Measurements from ENCODE around the gene ETFB.
A peak's percentile ranks its signal among the peaks of the same experiment; 100 is the strongest.

ETFB gene

GRCh38 chr19:51370230-51370629 lies 4.0 kb upstream of the ETFB start:
- POLR2A ChIA-PET, result interaction anchor here (1.0 to 2.4 kb wide), 2 partner anchors 24 to 31 kb away, joined by 3 to 10 read pairs; no protein-coding TSS in a partner anchor

DNA sequence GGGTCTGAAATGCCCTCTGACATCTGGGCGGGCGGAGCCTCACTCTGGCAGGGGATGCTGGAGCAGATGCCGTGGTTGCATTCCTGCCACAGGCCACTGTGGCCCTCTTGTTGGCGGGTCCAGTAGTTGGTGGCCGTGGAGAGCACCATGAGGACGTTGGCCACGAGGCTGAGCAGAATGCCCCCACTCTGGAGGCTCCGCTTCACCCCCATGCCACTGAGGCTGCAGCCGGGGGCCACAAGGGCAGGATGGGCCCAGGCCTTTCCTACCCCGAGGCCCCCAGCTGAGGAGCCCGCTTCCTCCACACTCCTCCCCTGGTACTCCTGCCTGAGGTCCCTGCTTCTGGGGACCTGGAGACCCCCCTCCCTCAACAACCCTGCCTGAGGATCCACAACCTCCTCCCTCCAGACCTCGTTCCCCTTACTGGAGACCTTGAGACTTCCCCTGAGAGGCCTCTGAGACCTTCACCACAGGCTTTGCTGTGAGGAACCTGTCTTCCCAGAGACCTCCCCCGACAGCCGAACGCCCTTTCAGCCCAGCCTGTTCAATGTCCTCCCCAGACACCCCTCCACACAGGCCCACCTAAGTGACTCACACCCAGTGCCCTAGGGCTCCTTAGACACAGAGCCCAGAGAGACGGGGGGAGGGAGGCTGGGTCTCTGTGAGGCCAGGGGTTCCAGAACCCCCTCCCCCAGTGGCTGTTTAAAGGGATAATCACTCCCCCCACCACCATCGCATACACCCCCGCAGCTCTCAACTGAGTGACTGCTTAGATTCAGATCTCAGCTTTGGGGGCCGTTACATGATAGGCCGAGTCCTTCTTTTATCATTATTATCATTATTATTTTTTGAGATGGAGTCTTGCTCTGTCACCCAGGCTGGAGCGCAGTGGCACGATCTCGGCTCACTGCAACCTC lies 2.4 kb upstream of the ETFB start, which contains the start of gene CLDND2:
Gene CLDND2 (minus strand): TSS at position 638 of the 917 bp plus-strand sequence. CDS start 426 bp downstream, at position 212.
- TF ChIP-seq NFRKB (IDR thresholded peaks at IDR 0.05), result no peak
- TF ChIP-seq FOXA1 (IDR thresholded peaks at IDR 0.05), result no peak
- no peak for TF ChIP-seq HDGF (IDR thresholded peaks at IDR 0.05; ENCODE audit: borderline replicate concordance)
- no peak for TF ChIP-seq TARDBP (IDR thresholded peaks at IDR 0.05)
- no peak for TF ChIP-seq BHLHE40 (IDR thresholded peaks at IDR 0.05; ENCODE audit: borderline replicate concordance)
- TF ChIP-seq ELF4 (IDR thresholded peaks at IDR 0.05), result no peak
- no peak for TF ChIP-seq CTBP1 (IDR thresholded peaks at IDR 0.05; ENCODE audit: borderline replicate concordance)
- no peak for TF ChIP-seq ARNT (IDR thresholded peaks at IDR 0.05)
- TF ChIP-seq FOXM1 (IDR thresholded peaks at IDR 0.05; ENCODE audit: borderline replicate concordance), result no peak
- TF ChIP-seq LEF1 (IDR thresholded peaks at IDR 0.05; ENCODE audit: borderline replicate concordance), result no peak
- no peak for TF ChIP-seq FOXK2 (IDR thresholded peaks at IDR 0.05)
- TF ChIP-seq L3MBTL2 (conservative IDR thresholded peaks at IDR 0.05), result no peak
- no peak for TF ChIP-seq ZNF384 (IDR thresholded peaks at IDR 0.05)
- TF ChIP-seq, protein P1, sequence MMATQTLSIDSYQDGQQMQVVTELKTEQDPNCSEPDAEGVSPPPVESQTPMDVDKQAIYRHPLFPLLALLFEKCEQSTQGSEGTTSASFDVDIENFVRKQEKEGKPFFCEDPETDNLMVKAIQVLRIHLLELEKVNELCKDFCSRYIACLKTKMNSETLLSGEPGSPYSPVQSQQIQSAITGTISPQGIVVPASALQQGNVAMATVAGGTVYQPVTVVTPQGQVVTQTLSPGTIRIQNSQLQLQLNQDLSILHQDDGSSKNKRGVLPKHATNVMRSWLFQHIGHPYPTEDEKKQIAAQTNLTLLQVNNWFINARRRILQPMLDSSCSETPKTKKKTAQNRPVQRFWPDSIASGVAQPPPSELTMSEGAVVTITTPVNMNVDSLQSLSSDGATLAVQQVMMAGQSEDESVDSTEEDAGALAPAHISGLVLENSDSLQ (IDR thresholded peaks at IDR 0.05), result no peak
- TF ChIP-seq SUZ12 (IDR thresholded peaks at IDR 0.05), result no peak
- TF ChIP-seq SP1 (IDR thresholded peaks at IDR 0.05), result no peak
- ChIA-PET POLR2A (interaction anchor here (0.9 to 1.7 kb wide), 11 partner anchors 14 to 48 kb away, joined by 3 to 40 read pairs (median 4); partner anchors contain the start of genes SIGLEC10 and VSIG10L), CTCF (no interaction called here)
- no peak for DNase-seq (ENCODE audit: extremely low spot score)

More at GRCh38 chr19:51370230-51370629, 4.0 kb upstream of the ETFB start:
- no peak for DNase-seq (ENCODE audit: extremely low spot score)
- CTCF ChIA-PET, result no interaction called here
- no peak for TF ChIP-seq LEF1 (IDR thresholded peaks at IDR 0.05; ENCODE audit: borderline replicate concordance)
- no peak for TF ChIP-seq BHLHE40 (IDR thresholded peaks at IDR 0.05; ENCODE audit: borderline replicate concordance)
- no peak for TF ChIP-seq ARNT (IDR thresholded peaks at IDR 0.05)
- no peak for TF ChIP-seq FOXM1 (IDR thresholded peaks at IDR 0.05; ENCODE audit: borderline replicate concordance)
- TF ChIP-seq NFRKB (IDR thresholded peaks at IDR 0.05), result no peak
- TF ChIP-seq ZNF384 (IDR thresholded peaks at IDR 0.05), result no peak
- no peak for TF ChIP-seq TARDBP (IDR thresholded peaks at IDR 0.05)
- no peak for TF ChIP-seq FOXA1 (IDR thresholded peaks at IDR 0.05)
- TF ChIP-seq SUZ12 (IDR thresholded peaks at IDR 0.05), result no peak
- no peak for TF ChIP-seq FOXK2 (IDR thresholded peaks at IDR 0.05)
- TF ChIP-seq HDGF (IDR thresholded peaks at IDR 0.05; ENCODE audit: borderline replicate concordance), result no peak

- POLR2A ChIA-PET, result interaction anchor here (0.6 to 1.7 kb wide), 15 partner anchors 9 to 226 kb away, joined by 3 to 40 read pairs (median 4); partner anchors contain the start of genes C19orf84, SIGLEC10 and VSIG10L
- CTCF ChIA-PET, result no interaction called here
- TF ChIP-seq ZNF384 (IDR thresholded peaks at IDR 0.05) (no peak), FOXK2 (IDR thresholded peaks at IDR 0.05) (no peak), L3MBTL2 (conservative IDR thresholded peaks at IDR 0.05) (peak; percentile 73), LEF1 (IDR thresholded peaks at IDR 0.05; ENCODE audit: borderline replicate concordance) (no peak), ARNT (IDR thresholded peaks at IDR 0.05) (no peak), NFRKB (IDR thresholded peaks at IDR 0.05) (no peak), CTBP1 (IDR thresholded peaks at IDR 0.05; ENCODE audit: borderline replicate concordance) (no peak)
- TF ChIP-seq, protein P1 (IDR thresholded peaks at IDR 0.05), result no peak
- peak; percentile 96 for DNase-seq (ENCODE audit: extremely low spot score)
Observed at GRCh38 chr19:51367565-51368365, 1.6 kb upstream of the ETFB start.

DNA sequence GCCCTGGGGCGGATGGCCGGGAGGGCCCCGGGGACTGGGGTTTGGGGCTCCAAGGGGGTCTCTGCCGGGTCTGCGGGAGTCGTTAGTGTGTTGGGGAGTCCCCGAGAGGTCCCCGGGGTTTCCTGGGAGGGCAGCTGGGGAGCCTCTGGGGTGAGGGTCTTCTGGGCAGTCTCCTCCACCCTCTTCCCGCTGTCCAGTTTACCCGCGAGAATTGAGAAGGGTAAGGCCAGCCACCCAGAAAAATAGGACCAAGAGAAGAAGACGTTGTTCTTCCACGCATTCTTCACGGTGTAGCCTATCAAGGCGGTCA lies 1.0 kb upstream of the ETFB start:
- POLR2A ChIA-PET, result interaction anchor here (0.6 to 1.7 kb wide), 11 partner anchors 8 to 226 kb away, joined by 3 to 40 read pairs (median 4); partner anchors contain the start of genes C19orf84, SIGLEC10 and VSIG10L
- no peak for TF ChIP-seq FOXA1 (IDR thresholded peaks at IDR 0.05)
- TF ChIP-seq L3MBTL2 (conservative IDR thresholded peaks at IDR 0.05), result no peak
- no peak for TF ChIP-seq FOXM1 (IDR thresholded peaks at IDR 0.05; ENCODE audit: borderline replicate concordance)
- TF ChIP-seq NFRKB (IDR thresholded peaks at IDR 0.05), result no peak
- no peak for TF ChIP-seq ZNF384 (IDR thresholded peaks at IDR 0.05)
- no peak for TF ChIP-seq TARDBP (IDR thresholded peaks at IDR 0.05)
- CTCF ChIA-PET, result no interaction called here
- DNase-seq (ENCODE audit: extremely low spot score), result no peak

DNA sequence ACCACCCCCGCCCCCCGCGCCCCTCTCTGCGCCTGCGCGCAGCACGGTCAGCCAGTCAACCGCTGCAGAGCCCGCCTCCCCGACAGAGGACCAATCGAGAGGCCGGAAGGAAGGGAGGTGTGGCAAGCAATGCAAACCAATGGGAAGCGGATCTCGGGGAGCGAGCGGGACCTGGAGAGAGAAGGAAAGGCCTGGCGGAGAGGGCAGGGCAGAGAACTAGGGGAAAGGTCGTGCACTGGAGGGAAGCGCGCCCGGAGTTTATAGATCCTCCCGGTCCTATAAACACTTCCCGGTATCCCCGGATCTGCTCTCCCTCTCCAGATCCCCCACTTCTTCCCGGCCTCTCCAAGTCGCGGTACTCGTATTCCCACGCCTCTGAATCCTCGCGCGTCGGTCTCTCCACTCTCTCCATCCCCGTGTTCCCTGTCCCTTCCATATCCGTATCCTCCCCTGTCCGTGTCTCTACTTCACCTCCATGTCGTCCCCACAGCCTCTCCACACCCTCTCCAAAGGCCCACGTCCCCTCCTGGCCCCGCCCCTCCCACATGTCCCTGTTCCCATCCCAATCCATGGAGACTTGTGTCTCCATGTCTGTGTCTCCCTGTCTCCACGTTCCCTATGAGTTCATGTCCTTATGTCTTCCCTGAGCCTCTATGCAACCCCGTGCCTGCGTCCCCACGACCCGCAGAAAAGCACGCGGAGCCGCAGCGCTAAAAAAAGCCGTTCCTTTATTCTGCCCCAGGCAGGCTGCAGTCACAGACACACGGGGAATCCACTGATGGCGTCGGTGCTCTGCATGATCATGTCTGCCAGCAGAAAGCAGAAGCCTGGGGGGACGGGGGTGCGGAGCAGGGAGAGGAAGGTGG lies 434 bp upstream of the ETFB start:
- ChIA-PET CTCF (interaction anchor here (1.5 kb wide), 1 partner anchor 27 kb away, joined by 6 read pairs; no protein-coding TSS in a partner anchor), POLR2A (interaction anchor here (1.0 to 1.7 kb wide), 12 partner anchors 10 to 227 kb away, joined by 3 to 40 read pairs (median 6); partner anchors contain the start of genes C19orf84, SIGLEC10 and VSIG10L)
- peak; percentile 93 for DNase-seq (ENCODE audit: extremely low spot score)
- TF ChIP-seq L3MBTL2 (conservative IDR thresholded peaks at IDR 0.05) (peak; percentile 58; the same call in 1 of the 2 replicates), SUZ12 (IDR thresholded peaks at IDR 0.05) (no peak)

Measured in HEK293T (cell line).